ENCODE data around the gene CCDC85C. TPM values are rescaled to one million over a fixed set of nuclear protein-coding genes. Genes with fewer than 3 reads are reported as not detected.

CCDC85C gene
- polyA plus RNA-seq, 4 donors, result 17.6 to 42.3 (median 28.6) TPM

- WGBS, 3 donors, result 0 to 1% (median 0%) methylated on average over 55 to 82 of the region's 82 CpGs
- H3K4me1 ChIP-seq (ENCODE audit: control insufficient read depth in 3 of 3, insufficient read depth in 2 of 3, low read depth in 1 of 3, low read length in 2 of 3), result peaks cover 3 to 16% (median 15%) of the 10 kb centered on the region in 3 donors
- FAIRE-seq, result peak; percentile 98
Measured at GRCh38 chr14:99480917-99481744, 122.9 kb downstream of the CCDC85C start, which contains the start of gene CCNK. CCNK (plus strand) TSS chr14:99481409; CDS start chr14:99492678, 11,269 bp downstream.

GRCh38 chr14:99479906-99480869 lies 123.8 kb downstream of the CCDC85C start, which contains the start of gene SETD3:
SETD3 (minus strand) TSS chr14:99480859; CDS start chr14:99465805, 15,054 bp downstream.
- Histone ChIP-seq H3K4me1 (ENCODE audit: control insufficient read depth in 3 of 3, insufficient read depth in 2 of 3, low read depth in 1 of 3, low read length in 2 of 3) (peaks cover 3 to 16% (median 15%) of the 10 kb centered on the region in 3 donors), H3K36me3 (ENCODE audit: control insufficient read depth in 3 of 3, insufficient read depth in 2 of 3, low read depth in 1 of 3, low read length in 3 of 3) (no peaks in the 10 kb centered on the region), H3K4me3 (ENCODE audit: low read depth in 1 of 3, low read length in 3 of 3) (peak within 1 kb of the TSS; percentile 84 to 99 (median 88)), H3K9me3 (ENCODE audit: control insufficient read depth in 2 of 2, insufficient read depth in 1 of 2, low read depth in 1 of 2, low read length in 1 of 2) (no peaks in the 10 kb centered on the region), H3K27ac (ENCODE audit: low read depth in 1 of 3, low read length in 2 of 3) (peak within 1 kb of the TSS; percentile 75 to 98 (median 96)), H3K27me3 (ENCODE audit: control insufficient read depth in 3 of 3, insufficient read depth in 3 of 3, low read length in 3 of 3) (no peaks in the 10 kb centered on the region)
- WGBS, 3 donors, result 0 to 1% (median 1%) methylated on average over 66 to 121 of the region's 122 CpGs
- DNase-seq (peak; percentile 44 to 68), FAIRE-seq (no peak)

More at GRCh38 chr14:99480917-99481744, 122.9 kb downstream of the CCDC85C start, which contains the start of gene CCNK:
- H3K36me3 ChIP-seq (ENCODE audit: control insufficient read depth in 3 of 3, insufficient read depth in 2 of 3, low read depth in 1 of 3, low read length in 3 of 3), result no peaks in the 10 kb centered on the region
- peak within 1 kb of the TSS; percentile 75 to 98 (median 96) for H3K27ac ChIP-seq (ENCODE audit: low read depth in 1 of 3, low read length in 2 of 3)
- DNase-seq, result peak; percentile 100
- no peaks in the 10 kb centered on the region for H3K27me3 ChIP-seq (ENCODE audit: control insufficient read depth in 3 of 3, insufficient read depth in 3 of 3, low read length in 3 of 3)
- H3K9me3 ChIP-seq (ENCODE audit: control insufficient read depth in 2 of 2, insufficient read depth in 1 of 2, low read depth in 1 of 2, low read length in 1 of 2), result no peaks in the 10 kb centered on the region
- peak within 1 kb of the TSS; percentile 84 to 99 (median 88) for H3K4me3 ChIP-seq (ENCODE audit: low read depth in 1 of 3, low read length in 3 of 3)

GRCh38 chr14:99479160-99479905 lies 124.7 kb downstream of the CCDC85C start:
- DNase-seq (peak; percentile 22 to 32), FAIRE-seq (no peak)
- H3K36me3 ChIP-seq (ENCODE audit: control insufficient read depth in 3 of 3, insufficient read depth in 2 of 3, low read depth in 1 of 3, low read length in 3 of 3), result no peaks in the 10 kb centered on the region
- peaks cover 3 to 16% (median 15%) of the 10 kb centered on the region in 3 donors for H3K4me1 ChIP-seq (ENCODE audit: control insufficient read depth in 3 of 3, insufficient read depth in 2 of 3, low read depth in 1 of 3, low read length in 2 of 3)
- H3K4me3 ChIP-seq (ENCODE audit: low read depth in 1 of 3, low read length in 3 of 3), result peak overlapping the region; percentile 73 to 99 (median 86)
- no peaks in the 10 kb centered on the region for H3K27me3 ChIP-seq (ENCODE audit: control insufficient read depth in 3 of 3, insufficient read depth in 3 of 3, low read length in 3 of 3)
- H3K9me3 ChIP-seq (ENCODE audit: control insufficient read depth in 2 of 2, insufficient read depth in 1 of 2, low read depth in 1 of 2, low read length in 1 of 2), result no peaks in the 10 kb centered on the region
- WGBS, 3 donors, result 5 to 10% (median 9%) methylated on average over 18 of the region's 18 CpGs
- peak overlapping the region; percentile 70 to 96 (median 91) for H3K27ac ChIP-seq (ENCODE audit: low read depth in 1 of 3, low read length in 2 of 3)

- FAIRE-seq (no peak), DNase-seq (peak; percentile 63 to 82)
- Histone ChIP-seq H3K36me3 (ENCODE audit: control insufficient read depth in 3 of 3, insufficient read depth in 2 of 3, low read depth in 1 of 3, low read length in 3 of 3) (no peaks in the 10 kb centered on the region), H3K27me3 (ENCODE audit: control insufficient read depth in 3 of 3, insufficient read depth in 3 of 3, low read length in 3 of 3) (no peaks in the 10 kb centered on the region), H3K27ac (ENCODE audit: low read depth in 1 of 3, low read length in 2 of 3) (peak overlapping the region in 2 of 3 donors; percentile 36 to 49), H3K4me3 (ENCODE audit: low read depth in 1 of 3, low read length in 3 of 3) (peak overlapping the region in 1 of 3 donors; percentile 99), H3K9me3 (ENCODE audit: control insufficient read depth in 2 of 2, insufficient read depth in 1 of 2, low read depth in 1 of 2, low read length in 1 of 2) (no peaks in the 10 kb centered on the region), H3K4me1 (ENCODE audit: control insufficient read depth in 3 of 3, insufficient read depth in 2 of 3, low read depth in 1 of 3, low read length in 2 of 3) (peaks cover 3 to 15% (median 13%) of the 10 kb centered on the region in 3 donors)
- WGBS, 3 donors, result 13 to 57% (median 42%) methylated on average over 4 of the region's 4 CpGs
Measured at GRCh38 chr14:99478128-99478527, 125.9 kb downstream of the CCDC85C start.

- no peaks in the 10 kb centered on the region for H3K27me3 ChIP-seq (ENCODE audit: control insufficient read depth in 3 of 3, insufficient read depth in 3 of 3, low read length in 3 of 3)
- no peak overlapping the region for H3K4me3 ChIP-seq (ENCODE audit: low read depth in 1 of 3, low read length in 3 of 3)
- 25 to 44% (median 38%) methylated on average over 1 of the region's 1 CpG for WGBS, 3 donors
- DNase-seq (no peak), FAIRE-seq (no peak)
- peaks cover 3 to 11% (median 7%) of the 10 kb centered on the region in 3 donors for H3K4me1 ChIP-seq (ENCODE audit: control insufficient read depth in 3 of 3, insufficient read depth in 2 of 3, low read depth in 1 of 3, low read length in 2 of 3)
- H3K36me3 ChIP-seq (ENCODE audit: control insufficient read depth in 3 of 3, insufficient read depth in 2 of 3, low read depth in 1 of 3, low read length in 3 of 3), result no peaks in the 10 kb centered on the region
- H3K9me3 ChIP-seq (ENCODE audit: control insufficient read depth in 2 of 2, insufficient read depth in 1 of 2, low read depth in 1 of 2, low read length in 1 of 2), result no peaks in the 10 kb centered on the region
- no peak overlapping the region for H3K27ac ChIP-seq (ENCODE audit: low read depth in 1 of 3, low read length in 2 of 3)
Measured at GRCh38 chr14:99476864-99477263, 127.1 kb downstream of the CCDC85C start.

GRCh38 chr14:99475660-99476059 lies 128.3 kb downstream of the CCDC85C start:
- Histone ChIP-seq H3K36me3 (ENCODE audit: control insufficient read depth in 3 of 3, insufficient read depth in 2 of 3, low read depth in 1 of 3, low read length in 3 of 3) (no peaks in the 10 kb centered on the region), H3K4me3 (ENCODE audit: low read depth in 1 of 3, low read length in 3 of 3) (no peak overlapping the region), H3K27ac (ENCODE audit: low read depth in 1 of 3, low read length in 2 of 3) (no peak overlapping the region), H3K9me3 (ENCODE audit: control insufficient read depth in 2 of 2, insufficient read depth in 1 of 2, low read depth in 1 of 2, low read length in 1 of 2) (no peaks in the 10 kb centered on the region), H3K27me3 (ENCODE audit: control insufficient read depth in 3 of 3, insufficient read depth in 3 of 3, low read length in 3 of 3) (no peaks in the 10 kb centered on the region), H3K4me1 (ENCODE audit: control insufficient read depth in 3 of 3, insufficient read depth in 2 of 3, low read depth in 1 of 3, low read length in 2 of 3) (peaks cover 3 to 11% (median 7%) of the 10 kb centered on the region in 3 donors)
- no peak for DNase-seq
- no peak for FAIRE-seq
- WGBS, 3 donors, result 87 to 90% (median 87%) methylated on average over 2 of the region's 2 CpGs

- H3K9me3 ChIP-seq (ENCODE audit: control insufficient read depth in 2 of 2, insufficient read depth in 1 of 2, low read depth in 1 of 2, low read length in 1 of 2), result no peaks in the 10 kb centered on the region
- H3K27me3 ChIP-seq (ENCODE audit: control insufficient read depth in 3 of 3, insufficient read depth in 3 of 3, low read length in 3 of 3), result no peaks in the 10 kb centered on the region
- no peak overlapping the region for H3K4me3 ChIP-seq (ENCODE audit: low read depth in 1 of 3, low read length in 3 of 3)
- WGBS, 3 donors, result 60 to 82% (median 62%) methylated on average over 9 of the region's 9 CpGs
- FAIRE-seq, result no peak
- H3K27ac ChIP-seq (ENCODE audit: low read depth in 1 of 3, low read length in 2 of 3), result no peak overlapping the region
- peak in 1 of 2 donors; percentile 5 for DNase-seq
- no peaks in the 10 kb centered on the region for H3K36me3 ChIP-seq (ENCODE audit: control insufficient read depth in 3 of 3, insufficient read depth in 2 of 3, low read depth in 1 of 3, low read length in 3 of 3)
- H3K4me1 ChIP-seq (ENCODE audit: control insufficient read depth in 3 of 3, insufficient read depth in 2 of 3, low read depth in 1 of 3, low read length in 2 of 3), result peaks cover 3 to 11% (median 7%) of the 10 kb centered on the region in 3 donors
Measured at GRCh38 chr14:99475179-99475578, 128.8 kb downstream of the CCDC85C start.
